Neural cell (in vitro differentiated cells): ENCODE results near the gene MIX23.

Experiments
- EZH2 ChIP-seq: fragments of 200-600, 300-800 bp; shearing (Covaris generic), sonication (generic); IDR thresholded peaks from 2 replicates; pipeline ENCODE4 v1.6.1; 2014; ENCODE audit warnings: antibody characterized with exemption, low read length, borderline replicate concordance, mild to moderate bottlenecking; ENCODE audit not compliant: insufficient read depth, poor library complexity, severe bottlenecking
- MXI1 ChIP-seq: fragments of 450-650 bp; conservative IDR thresholded peaks from 2 replicates; pipeline ENCODE4 v1.6.1; 2014; ENCODE audit warnings: antibody characterized with exemption, mild to moderate bottlenecking; ENCODE audit not compliant: poor library complexity, severe bottlenecking
- POLR2AphosphoS5 ChIP-seq: IDR thresholded peaks from 2 replicates; pipeline ENCODE4 v1.6.1; 2012
- TAF1 ChIP-seq: IDR thresholded peaks from 2 replicates; pipeline ENCODE4 v1.6.1; 2012; ENCODE audit warnings: low read depth
- TF ChIP-seq, protein P1 (sequence below): fragments of 450-650 bp; IDR thresholded peaks from 2 replicates; pipeline ENCODE4 v1.5.1; 2014; ENCODE audit warnings: antibody characterized with exemption, mild to moderate bottlenecking, moderate library complexity; ENCODE audit not compliant: poor library complexity, severe bottlenecking
- TF ChIP-seq, protein P2 (sequence below): IDR thresholded peaks from 2 replicates; pipeline ENCODE4 v1.6.1; 2012; ENCODE audit warnings: borderline replicate concordance

DNA sequence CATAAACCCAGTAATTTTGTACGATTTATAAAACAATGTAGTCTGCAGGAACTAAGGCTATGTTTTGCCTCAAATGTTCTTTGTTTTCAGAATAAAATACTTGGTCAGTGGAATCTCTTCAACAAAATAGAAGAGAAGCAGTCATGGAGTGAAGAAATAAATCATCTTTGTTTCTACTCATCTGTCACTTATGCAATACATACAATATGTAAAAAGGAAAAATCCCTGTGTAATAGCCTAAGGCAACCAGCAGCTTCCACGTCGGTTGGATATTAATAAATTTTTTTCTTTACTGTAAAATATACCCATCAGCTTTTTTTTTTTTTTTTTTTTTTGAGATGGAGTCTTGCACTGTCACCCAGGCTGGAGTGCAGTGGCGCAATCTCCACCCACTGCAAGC, 38.1 kb upstream of the MIX23 start:
- TF ChIP-seq MXI1 = no peak
- TF ChIP-seq, protein P1, sequence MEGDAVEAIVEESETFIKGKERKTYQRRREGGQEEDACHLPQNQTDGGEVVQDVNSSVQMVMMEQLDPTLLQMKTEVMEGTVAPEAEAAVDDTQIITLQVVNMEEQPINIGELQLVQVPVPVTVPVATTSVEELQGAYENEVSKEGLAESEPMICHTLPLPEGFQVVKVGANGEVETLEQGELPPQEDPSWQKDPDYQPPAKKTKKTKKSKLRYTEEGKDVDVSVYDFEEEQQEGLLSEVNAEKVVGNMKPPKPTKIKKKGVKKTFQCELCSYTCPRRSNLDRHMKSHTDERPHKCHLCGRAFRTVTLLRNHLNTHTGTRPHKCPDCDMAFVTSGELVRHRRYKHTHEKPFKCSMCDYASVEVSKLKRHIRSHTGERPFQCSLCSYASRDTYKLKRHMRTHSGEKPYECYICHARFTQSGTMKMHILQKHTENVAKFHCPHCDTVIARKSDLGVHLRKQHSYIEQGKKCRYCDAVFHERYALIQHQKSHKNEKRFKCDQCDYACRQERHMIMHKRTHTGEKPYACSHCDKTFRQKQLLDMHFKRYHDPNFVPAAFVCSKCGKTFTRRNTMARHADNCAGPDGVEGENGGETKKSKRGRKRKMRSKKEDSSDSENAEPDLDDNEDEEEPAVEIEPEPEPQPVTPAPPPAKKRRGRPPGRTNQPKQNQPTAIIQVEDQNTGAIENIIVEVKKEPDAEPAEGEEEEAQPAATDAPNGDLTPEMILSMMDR = no peak
- no peak for TF ChIP-seq EZH2
- TF ChIP-seq TAF1 = no peak
- TF ChIP-seq, protein P2, sequence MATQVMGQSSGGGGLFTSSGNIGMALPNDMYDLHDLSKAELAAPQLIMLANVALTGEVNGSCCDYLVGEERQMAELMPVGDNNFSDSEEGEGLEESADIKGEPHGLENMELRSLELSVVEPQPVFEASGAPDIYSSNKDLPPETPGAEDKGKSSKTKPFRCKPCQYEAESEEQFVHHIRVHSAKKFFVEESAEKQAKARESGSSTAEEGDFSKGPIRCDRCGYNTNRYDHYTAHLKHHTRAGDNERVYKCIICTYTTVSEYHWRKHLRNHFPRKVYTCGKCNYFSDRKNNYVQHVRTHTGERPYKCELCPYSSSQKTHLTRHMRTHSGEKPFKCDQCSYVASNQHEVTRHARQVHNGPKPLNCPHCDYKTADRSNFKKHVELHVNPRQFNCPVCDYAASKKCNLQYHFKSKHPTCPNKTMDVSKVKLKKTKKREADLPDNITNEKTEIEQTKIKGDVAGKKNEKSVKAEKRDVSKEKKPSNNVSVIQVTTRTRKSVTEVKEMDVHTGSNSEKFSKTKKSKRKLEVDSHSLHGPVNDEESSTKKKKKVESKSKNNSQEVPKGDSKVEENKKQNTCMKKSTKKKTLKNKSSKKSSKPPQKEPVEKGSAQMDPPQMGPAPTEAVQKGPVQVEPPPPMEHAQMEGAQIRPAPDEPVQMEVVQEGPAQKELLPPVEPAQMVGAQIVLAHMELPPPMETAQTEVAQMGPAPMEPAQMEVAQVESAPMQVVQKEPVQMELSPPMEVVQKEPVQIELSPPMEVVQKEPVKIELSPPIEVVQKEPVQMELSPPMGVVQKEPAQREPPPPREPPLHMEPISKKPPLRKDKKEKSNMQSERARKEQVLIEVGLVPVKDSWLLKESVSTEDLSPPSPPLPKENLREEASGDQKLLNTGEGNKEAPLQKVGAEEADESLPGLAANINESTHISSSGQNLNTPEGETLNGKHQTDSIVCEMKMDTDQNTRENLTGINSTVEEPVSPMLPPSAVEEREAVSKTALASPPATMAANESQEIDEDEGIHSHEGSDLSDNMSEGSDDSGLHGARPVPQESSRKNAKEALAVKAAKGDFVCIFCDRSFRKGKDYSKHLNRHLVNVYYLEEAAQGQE = no peak
- TF ChIP-seq POLR2AphosphoS5 = no peak
